ENCODE results near the gene PKDREJ.
A peak's percentile ranks its signal among the peaks of the same experiment; 100 is the strongest.
"Not testable (repeated sequence)": the region's sequence is repeated elsewhere in the genome, so short reads cannot be mapped to it uniquely, and the experiment has no call there.

The PKDREJ gene

GRCh38 chr22:46263216-46263590 lies at the start of gene PKDREJ:
Gene PKDREJ, minus strand, starts transcription at chr22:46263343. Its CDS starts 21 bp downstream, at chr22:46263322.
- no peak for DNase-seq (ENCODE audit: low spot score)

GRCh38 chr22:46312848-46313247 lies 49.7 kb upstream of the PKDREJ start:
- not testable (repeated sequence) for DNase-seq (ENCODE audit: low spot score)

GRCh38 chr22:46312056-46312455 lies 48.9 kb upstream of the PKDREJ start:
- no peak for DNase-seq (ENCODE audit: low spot score)

GRCh38 chr22:46309526-46310085 lies 46.5 kb upstream of the PKDREJ start:
- DNase-seq (ENCODE audit: low spot score): no peak

- DNase-seq (ENCODE audit: low spot score): no peak
Observed at GRCh38 chr22:46308283-46308988, 45.3 kb upstream of the PKDREJ start.

- DNase-seq (ENCODE audit: low spot score): no peak
Observed at GRCh38 chr22:46303347-46303965, 40.3 kb upstream of the PKDREJ start.

- DNase-seq (ENCODE audit: low spot score): no peak
Observed at GRCh38 chr22:46300491-46300890, 37.3 kb upstream of the PKDREJ start.

- DNase-seq (ENCODE audit: low spot score): no peak
Observed at GRCh38 chr22:46299101-46299500, 36.0 kb upstream of the PKDREJ start.

GRCh38 chr22:46297151-46297812 lies 34.1 kb upstream of the PKDREJ start:
- DNase-seq (ENCODE audit: low spot score): peak; percentile 61

GRCh38 chr22:46296257-46297150 lies 33.4 kb upstream of the PKDREJ start, which contains the start of gene GTSE1:
Gene GTSE1, plus strand, starts transcription at chr22:46296870. Its CDS starts 531 bp downstream, at chr22:46297401.
- DNase-seq (ENCODE audit: low spot score): peak; percentile 98

- no peak for DNase-seq (ENCODE audit: low spot score)
Observed at GRCh38 chr22:46295277-46295971, 32.3 kb upstream of the PKDREJ start.

GRCh38 chr22:46294784-46295183 lies 31.6 kb upstream of the PKDREJ start:
- no peak for DNase-seq (ENCODE audit: low spot score)

- no peak for DNase-seq (ENCODE audit: low spot score)
Observed at GRCh38 chr22:46293577-46294260, 30.6 kb upstream of the PKDREJ start.

GRCh38 chr22:46292732-46293131 lies 29.6 kb upstream of the PKDREJ start:
- no peak for DNase-seq (ENCODE audit: low spot score)

GRCh38 chr22:46292173-46292572 lies 29.0 kb upstream of the PKDREJ start:
- DNase-seq (ENCODE audit: low spot score): no peak

GRCh38 chr22:46290843-46291785 lies 28.0 kb upstream of the PKDREJ start:
- DNase-seq (ENCODE audit: low spot score): no peak

GRCh38 chr22:46290121-46290842 lies 27.1 kb upstream of the PKDREJ start:
- DNase-seq (ENCODE audit: low spot score): no peak

GRCh38 chr22:46289244-46289891 lies 26.2 kb upstream of the PKDREJ start:
- DNase-seq (ENCODE audit: low spot score): no peak
